ENCODE data around the gene TMEM14C. TPM values are rescaled to one million over a fixed set of nuclear protein-coding genes. Genes with fewer than 3 reads are reported as not detected.

TMEM14C gene
- total and polyA plus RNA-seq, 4 donors, result 52.8 to 173 (median 78.3) TPM

GRCh38 chr6:10681795-10682194 is 41.1 kb upstream of the TMEM14C start:
- H3K36me3 ChIP-seq (ENCODE audit: control insufficient read depth in 4 of 4, insufficient read depth in 4 of 4, low read length in 4 of 4), result no peaks in the 10 kb centered on the region
- TF ChIP-seq, protein P1, sequence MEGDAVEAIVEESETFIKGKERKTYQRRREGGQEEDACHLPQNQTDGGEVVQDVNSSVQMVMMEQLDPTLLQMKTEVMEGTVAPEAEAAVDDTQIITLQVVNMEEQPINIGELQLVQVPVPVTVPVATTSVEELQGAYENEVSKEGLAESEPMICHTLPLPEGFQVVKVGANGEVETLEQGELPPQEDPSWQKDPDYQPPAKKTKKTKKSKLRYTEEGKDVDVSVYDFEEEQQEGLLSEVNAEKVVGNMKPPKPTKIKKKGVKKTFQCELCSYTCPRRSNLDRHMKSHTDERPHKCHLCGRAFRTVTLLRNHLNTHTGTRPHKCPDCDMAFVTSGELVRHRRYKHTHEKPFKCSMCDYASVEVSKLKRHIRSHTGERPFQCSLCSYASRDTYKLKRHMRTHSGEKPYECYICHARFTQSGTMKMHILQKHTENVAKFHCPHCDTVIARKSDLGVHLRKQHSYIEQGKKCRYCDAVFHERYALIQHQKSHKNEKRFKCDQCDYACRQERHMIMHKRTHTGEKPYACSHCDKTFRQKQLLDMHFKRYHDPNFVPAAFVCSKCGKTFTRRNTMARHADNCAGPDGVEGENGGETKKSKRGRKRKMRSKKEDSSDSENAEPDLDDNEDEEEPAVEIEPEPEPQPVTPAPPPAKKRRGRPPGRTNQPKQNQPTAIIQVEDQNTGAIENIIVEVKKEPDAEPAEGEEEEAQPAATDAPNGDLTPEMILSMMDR (IDR thresholded peaks at IDR 0.05; ENCODE audit: control extremely low read depth, extremely low read depth), result no peak
- no peaks in the 10 kb centered on the region for H3K4me1 ChIP-seq (ENCODE audit: control insufficient read depth in 5 of 5, insufficient read depth in 5 of 5, low read length in 5 of 5)
- H3K9me3 ChIP-seq (ENCODE audit: control insufficient read depth in 4 of 4, insufficient read depth in 3 of 4, low read length in 3 of 4), result no peaks in the 10 kb centered on the region
- 66 to 75% methylated on average over 3 of the region's 3 CpGs for WGBS, 2 donors
- H3K27me3 ChIP-seq (ENCODE audit: control insufficient read depth in 3 of 3, insufficient read depth in 3 of 3, low read length in 2 of 3), result no peaks in the 10 kb centered on the region
- H3K4me3 ChIP-seq, result no peak overlapping the region
- H3K9ac ChIP-seq (ENCODE audit: insufficient read depth in 1 of 2, low read length in 2 of 2), result no peak overlapping the region
- no peak overlapping the region for H3K27ac ChIP-seq (ENCODE audit: low read depth in 1 of 2, low read length in 1 of 2)
- no peak for DNase-seq
- no peak for ATAC-seq (ENCODE audit: insufficient read depth, low FRiP score)

- Histone ChIP-seq H3K27ac (ENCODE audit: low read depth in 1 of 2, low read length in 1 of 2) (no peak overlapping the region), H3K4me3 (no peak overlapping the region), H3K9me3 (ENCODE audit: control insufficient read depth in 4 of 4, insufficient read depth in 3 of 4, low read length in 3 of 4) (no peaks in the 10 kb centered on the region), H3K27me3 (ENCODE audit: control insufficient read depth in 3 of 3, insufficient read depth in 3 of 3, low read length in 2 of 3) (no peaks in the 10 kb centered on the region), H3K4me1 (ENCODE audit: control insufficient read depth in 5 of 5, insufficient read depth in 5 of 5, low read length in 5 of 5) (no peaks in the 10 kb centered on the region), H3K9ac (ENCODE audit: insufficient read depth in 1 of 2, low read length in 2 of 2) (no peak overlapping the region), H3K36me3 (ENCODE audit: control insufficient read depth in 4 of 4, insufficient read depth in 4 of 4, low read length in 4 of 4) (no peaks in the 10 kb centered on the region)
- ATAC-seq (ENCODE audit: insufficient read depth, low FRiP score), result no peak
- TF ChIP-seq, protein P1 (IDR thresholded peaks at IDR 0.05; ENCODE audit: control extremely low read depth, extremely low read depth), result no peak
- DNase-seq, result no peak
These were observed 40.4 kb upstream of the TMEM14C start for GRCh38 chr6:10682355-10682988.

- ATAC-seq (ENCODE audit: insufficient read depth, low FRiP score) (no peak), DNase-seq (no peak)
- H3K4me1 ChIP-seq (ENCODE audit: control insufficient read depth in 5 of 5, insufficient read depth in 5 of 5, low read length in 5 of 5), result peaks cover 0 to 4% (median 0%) of the 10 kb centered on the region in 5 donors
- TF ChIP-seq, protein P1 (IDR thresholded peaks at IDR 0.05; ENCODE audit: control extremely low read depth, extremely low read depth), result no peak
- H3K4me3 ChIP-seq, result no peak overlapping the region
- H3K9ac ChIP-seq (ENCODE audit: insufficient read depth in 1 of 2, low read length in 2 of 2), result no peak overlapping the region
- H3K9me3 ChIP-seq (ENCODE audit: control insufficient read depth in 4 of 4, insufficient read depth in 3 of 4, low read length in 3 of 4), result no peaks in the 10 kb centered on the region
- no peak overlapping the region for H3K27ac ChIP-seq (ENCODE audit: low read depth in 1 of 2, low read length in 1 of 2)
- WGBS, 2 donors, result 70 to 77% methylated on average over 5 of the region's 5 CpGs
- H3K36me3 ChIP-seq (ENCODE audit: control insufficient read depth in 4 of 4, insufficient read depth in 4 of 4, low read length in 4 of 4), result no peaks in the 10 kb centered on the region
- no peaks in the 10 kb centered on the region for H3K27me3 ChIP-seq (ENCODE audit: control insufficient read depth in 3 of 3, insufficient read depth in 3 of 3, low read length in 2 of 3)
These were observed 38.3 kb upstream of the TMEM14C start for GRCh38 chr6:10684618-10685017.

Data from lung (tissue), 12 donors.